Astrocyte (in vitro differentiated cells and primary cell): ENCODE results near the gene CCDC116. TPM values are rescaled to one million over a fixed set of nuclear protein-coding genes. Genes with fewer than 3 reads are reported as not detected.
"Not testable (repeated sequence)": the region's sequence is repeated elsewhere in the genome, so short reads cannot be mapped to it uniquely, and the experiment has no call there.

Experiments used
- DNase-seq: peaks from one replicate; pipeline ENCODE4 v3.0.0-alpha.2; 2010; ENCODE audit warnings: low read depth
- FAIRE-seq: peaks from 2 replicates; lab custom pipeline; 2011; peaks lifted over from hg19 to GRCh38; lab: Jason Lieb, UNC
- H2AFZ ChIP-seq: 2 replicates; pipeline ENCODE4 v1.6.0; 2012; ENCODE audit warnings: low read depth, low read length, inconsistent platforms
- H3K27ac ChIP-seq: 2 replicates; pipeline ENCODE4 v1.5.1; 2011; ENCODE audit warnings: low read depth, low read length, inconsistent platforms
- H3K27me3 ChIP-seq: 2 replicates; pipeline ENCODE4 v1.6.0; 2011; ENCODE audit warnings: low read length, inconsistent platforms; ENCODE audit not compliant: insufficient read depth
- H3K36me3 ChIP-seq: 2 replicates; pipeline ENCODE4 v1.5.1; 2011; ENCODE audit warnings: low read length, inconsistent platforms; ENCODE audit not compliant: insufficient read depth
- H3K4me1 ChIP-seq: 2 replicates; pipeline ENCODE4 v1.5.1; 2011; ENCODE audit warnings: low read length, inconsistent platforms; ENCODE audit not compliant: insufficient read depth
- H3K4me2 ChIP-seq: 2 replicates; pipeline ENCODE4 v1.6.0; 2012; ENCODE audit warnings: low read length, inconsistent platforms
- H3K4me3 ChIP-seq: 2 replicates; pipeline ENCODE4 v1.5.1; 2011; ENCODE audit warnings: low read depth, mild to moderate bottlenecking, low read length, inconsistent platforms; ENCODE audit not compliant: insufficient read depth
- H3K79me2 ChIP-seq: 2 replicates; pipeline ENCODE4 v1.6.0; 2012; ENCODE audit warnings: mild to moderate bottlenecking, low read length, inconsistent platforms; ENCODE audit not compliant: insufficient read depth
- H3K9ac ChIP-seq: 2 replicates; pipeline ENCODE4 v1.6.0; 2012; ENCODE audit warnings: mild to moderate bottlenecking, low read length, inconsistent platforms
- H3K9me3 ChIP-seq: 2 replicates; pipeline ENCODE4 v1.5.1; 2012; ENCODE audit warnings: low read depth, mild to moderate bottlenecking, low read length, inconsistent platforms; ENCODE audit not compliant: insufficient read depth
- H4K20me1 ChIP-seq: 2 replicates; pipeline ENCODE4 v1.6.0; 2012; ENCODE audit warnings: low read length, inconsistent platforms; ENCODE audit not compliant: insufficient read depth
- H3K27ac Mint-ChIP-seq: one replicate; pipeline ENCODE4 v1.8.0; 2021; ENCODE audit warnings: mild to moderate bottlenecking, mixed read lengths; ENCODE audit not compliant: unreplicated experiment
- H3K27me3 Mint-ChIP-seq: one replicate; pipeline ENCODE4 v1.8.0; 2021; ENCODE audit warnings: low read depth, mixed read lengths; ENCODE audit not compliant: unreplicated experiment
- H3K36me3 Mint-ChIP-seq: one replicate; pipeline ENCODE4 v1.8.0; 2021; ENCODE audit warnings: low read depth, mixed read lengths; ENCODE audit not compliant: unreplicated experiment
- H3K4me1 Mint-ChIP-seq: one replicate; pipeline ENCODE4 v1.8.0; 2021; ENCODE audit warnings: low read depth, mixed read lengths; ENCODE audit not compliant: unreplicated experiment
- H3K4me3 Mint-ChIP-seq: one replicate; pipeline ENCODE4 v1.8.0; 2021; ENCODE audit warnings: mild to moderate bottlenecking, moderate library complexity, mixed read lengths; ENCODE audit not compliant: unreplicated experiment
- H3K9me3 Mint-ChIP-seq: one replicate; pipeline ENCODE4 v1.8.0; 2021; ENCODE audit warnings: mild to moderate bottlenecking, mixed read lengths; ENCODE audit not compliant: unreplicated experiment
- EZH2 ChIP-seq: IDR thresholded peaks from 2 replicates; pipeline ENCODE4 v1.6.1; 2012; ENCODE audit warnings: mild to moderate bottlenecking, low read length, inconsistent platforms; ENCODE audit not compliant: insufficient read depth
- total RNA-seq: library from RNA; stranded (reverse); gene quantifications from 2 replicates; pipeline ENCODE4 v1.2.1, GENCODE V29; 2021
- TF ChIP-seq, protein P1 (sequence below): IDR thresholded peaks from 2 replicates; pipeline ENCODE4 v1.5.1; 2011; ENCODE audit warnings: low read depth, mild to moderate bottlenecking, inconsistent platforms, low read length, moderate library complexity; ENCODE audit not compliant: insufficient read depth

The CCDC116 gene
- total RNA-seq, 1 donor from 2014 or later, result 0.11 TPM

DNA sequence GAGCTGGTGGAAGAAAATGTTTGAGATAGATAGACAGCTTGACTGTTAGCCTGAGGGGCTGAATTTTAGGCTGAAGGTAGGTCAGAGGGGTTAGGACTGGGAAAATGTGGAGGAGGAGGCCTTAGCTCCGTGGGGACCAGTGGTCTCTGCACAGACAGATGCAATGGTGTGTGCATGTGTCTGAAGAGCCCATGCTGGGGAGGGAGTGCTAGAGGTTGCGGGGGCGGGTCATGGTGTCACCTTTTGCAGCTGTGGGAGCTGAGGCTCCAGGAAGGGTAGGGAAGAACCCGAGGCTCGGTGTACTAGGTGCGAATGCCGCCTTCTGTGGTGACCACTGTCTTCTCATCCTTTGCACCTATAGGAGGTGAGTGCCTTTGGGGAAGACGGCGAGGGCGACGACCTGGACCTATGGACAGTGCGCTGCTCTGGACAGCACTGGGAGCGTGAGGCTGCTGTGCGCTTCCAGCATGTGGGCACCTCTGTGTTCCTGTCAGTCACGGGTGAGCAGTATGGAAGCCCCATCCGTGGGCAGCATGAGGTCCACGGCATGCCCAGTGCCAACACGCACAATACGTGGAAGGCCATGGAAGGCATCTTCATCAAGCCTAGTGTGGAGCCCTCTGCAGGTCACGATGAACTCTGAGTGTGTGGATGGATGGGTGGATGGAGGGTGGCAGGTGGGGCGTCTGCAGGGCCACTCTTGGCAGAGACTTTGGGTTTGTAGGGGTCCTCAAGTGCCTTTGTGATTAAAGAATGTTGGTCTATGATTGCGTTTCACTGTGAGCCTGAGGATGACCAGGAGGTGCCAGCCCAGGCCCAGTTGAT is 11.2 kb downstream of the CCDC116 start:
- Mint-ChIP-seq H3K4me3 (peak overlapping the region; percentile 89), H3K27me3 (no peaks in the 10 kb centered on the region), H3K4me1 (peaks cover 3% of the 10 kb centered on the region), H3K36me3 (peaks cover 10% of the 10 kb centered on the region), H3K27ac (no peak overlapping the region), H3K9me3 (no peaks in the 10 kb centered on the region)
- H3K27ac ChIP-seq, result no peak overlapping the region
- DNase-seq (no peak), FAIRE-seq (no peak)
- peak overlapping the region; percentile 88 for H3K9ac ChIP-seq
- peaks cover 15% of the 10 kb centered on the region for H3K79me2 ChIP-seq
- TF ChIP-seq EZH2, result no peak
- TF ChIP-seq, protein P1, sequence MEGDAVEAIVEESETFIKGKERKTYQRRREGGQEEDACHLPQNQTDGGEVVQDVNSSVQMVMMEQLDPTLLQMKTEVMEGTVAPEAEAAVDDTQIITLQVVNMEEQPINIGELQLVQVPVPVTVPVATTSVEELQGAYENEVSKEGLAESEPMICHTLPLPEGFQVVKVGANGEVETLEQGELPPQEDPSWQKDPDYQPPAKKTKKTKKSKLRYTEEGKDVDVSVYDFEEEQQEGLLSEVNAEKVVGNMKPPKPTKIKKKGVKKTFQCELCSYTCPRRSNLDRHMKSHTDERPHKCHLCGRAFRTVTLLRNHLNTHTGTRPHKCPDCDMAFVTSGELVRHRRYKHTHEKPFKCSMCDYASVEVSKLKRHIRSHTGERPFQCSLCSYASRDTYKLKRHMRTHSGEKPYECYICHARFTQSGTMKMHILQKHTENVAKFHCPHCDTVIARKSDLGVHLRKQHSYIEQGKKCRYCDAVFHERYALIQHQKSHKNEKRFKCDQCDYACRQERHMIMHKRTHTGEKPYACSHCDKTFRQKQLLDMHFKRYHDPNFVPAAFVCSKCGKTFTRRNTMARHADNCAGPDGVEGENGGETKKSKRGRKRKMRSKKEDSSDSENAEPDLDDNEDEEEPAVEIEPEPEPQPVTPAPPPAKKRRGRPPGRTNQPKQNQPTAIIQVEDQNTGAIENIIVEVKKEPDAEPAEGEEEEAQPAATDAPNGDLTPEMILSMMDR, result no peak
- H3K4me3 ChIP-seq, result peak overlapping the region; percentile 77
- peaks cover 19% of the 10 kb centered on the region for H3K4me1 ChIP-seq
- peaks cover under 1% of the 10 kb centered on the region for H3K36me3 ChIP-seq
- H4K20me1 ChIP-seq, result peaks cover 31% of the 10 kb centered on the region
- H2AFZ ChIP-seq, result no peak overlapping the region
- H3K27me3 ChIP-seq, result no peaks in the 10 kb centered on the region
- no peaks in the 10 kb centered on the region for H3K9me3 ChIP-seq
- H3K4me2 ChIP-seq, result peak overlapping the region; percentile 97

- H3K9ac ChIP-seq, H3K27me3 Mint-ChIP-seq: not testable (repeated sequence)
- H4K20me1 ChIP-seq, result peaks cover 35% of the 10 kb centered on the region
These were observed 13.0 kb downstream of the CCDC116 start for GRCh38 chr22:21645513-21645912.

GRCh38 chr22:21646608-21647590 is 14.3 kb downstream of the CCDC116 start:
- Histone ChIP-seq H3K4me2 (no peak overlapping the region), H3K4me3 (no peak overlapping the region), H4K20me1 (peaks cover 35% of the 10 kb centered on the region), H3K27ac (no peak overlapping the region), H3K4me1 (peaks cover 21% of the 10 kb centered on the region), H3K9ac (no peak overlapping the region), H3K9me3 (no peaks in the 10 kb centered on the region), H3K27me3 (no peaks in the 10 kb centered on the region), H2AFZ (no peak overlapping the region), H3K79me2 (peaks cover 15% of the 10 kb centered on the region), H3K36me3 (peaks cover 4% of the 10 kb centered on the region)
- no peaks in the 10 kb centered on the region for H3K27me3 Mint-ChIP-seq
- H3K36me3 Mint-ChIP-seq, result peaks cover 10% of the 10 kb centered on the region
- H3K4me3 Mint-ChIP-seq, result peak overlapping the region; percentile 60
- peaks cover 3% of the 10 kb centered on the region for H3K4me1 Mint-ChIP-seq
- TF ChIP-seq, protein P1, result peak; percentile 90
- TF ChIP-seq EZH2, result no peak
- peak; percentile 32 for DNase-seq
- H3K27ac Mint-ChIP-seq, result peak overlapping the region; percentile 62
- H3K9me3 Mint-ChIP-seq, result no peaks in the 10 kb centered on the region
- FAIRE-seq, result no peak

More at GRCh38 chr22:21645513-21645912, 13.0 kb downstream of the CCDC116 start:
- not testable (repeated sequence) for H3K4me3 Mint-ChIP-seq, H3K36me3 ChIP-seq, H3K9me3 Mint-ChIP-seq, H3K9me3 ChIP-seq, H3K27me3 ChIP-seq, H3K27ac Mint-ChIP-seq, H3K4me3 ChIP-seq, H3K4me1 Mint-ChIP-seq, DNase-seq, H3K4me2 ChIP-seq, FAIRE-seq, H3K27ac ChIP-seq, H2AFZ ChIP-seq
- peaks cover 10% of the 10 kb centered on the region for H3K36me3 Mint-ChIP-seq
- Histone ChIP-seq H3K79me2 (peaks cover 15% of the 10 kb centered on the region), H3K4me1 (peaks cover 19% of the 10 kb centered on the region)
